ENCODE results near the gene ATE1. TPM values are rescaled to one million over a fixed set of nuclear protein-coding genes. Genes with fewer than 3 reads are reported as not detected.

The ATE1 gene
- total RNA-seq, 1 experiment from 2014 or later, result 40.4 TPM

DNA sequence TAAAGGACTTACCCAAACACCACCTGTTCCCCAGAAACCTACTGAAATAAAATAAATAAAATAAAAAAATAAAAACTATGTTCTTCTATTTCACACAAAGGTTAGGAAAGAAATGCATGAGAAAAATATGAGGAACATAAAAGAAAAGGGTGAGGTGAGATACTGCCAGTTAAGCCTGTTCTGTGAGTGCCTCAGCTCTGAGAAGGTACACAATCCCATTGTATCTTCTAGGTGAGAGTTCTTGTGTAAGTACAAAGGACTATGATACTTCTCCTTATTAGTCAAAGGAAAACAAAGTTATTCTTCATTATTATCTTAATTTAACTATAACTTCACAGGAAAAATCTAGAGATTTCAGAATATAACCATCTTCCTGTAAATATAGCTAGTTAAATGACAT is 86.0 kb downstream of the ATE1 start:
- no peaks in the 10 kb centered on the region for H3K27me3 Mint-ChIP-seq (ENCODE audit: insufficient read depth, unreplicated experiment)
- TF ChIP-seq, protein P1, sequence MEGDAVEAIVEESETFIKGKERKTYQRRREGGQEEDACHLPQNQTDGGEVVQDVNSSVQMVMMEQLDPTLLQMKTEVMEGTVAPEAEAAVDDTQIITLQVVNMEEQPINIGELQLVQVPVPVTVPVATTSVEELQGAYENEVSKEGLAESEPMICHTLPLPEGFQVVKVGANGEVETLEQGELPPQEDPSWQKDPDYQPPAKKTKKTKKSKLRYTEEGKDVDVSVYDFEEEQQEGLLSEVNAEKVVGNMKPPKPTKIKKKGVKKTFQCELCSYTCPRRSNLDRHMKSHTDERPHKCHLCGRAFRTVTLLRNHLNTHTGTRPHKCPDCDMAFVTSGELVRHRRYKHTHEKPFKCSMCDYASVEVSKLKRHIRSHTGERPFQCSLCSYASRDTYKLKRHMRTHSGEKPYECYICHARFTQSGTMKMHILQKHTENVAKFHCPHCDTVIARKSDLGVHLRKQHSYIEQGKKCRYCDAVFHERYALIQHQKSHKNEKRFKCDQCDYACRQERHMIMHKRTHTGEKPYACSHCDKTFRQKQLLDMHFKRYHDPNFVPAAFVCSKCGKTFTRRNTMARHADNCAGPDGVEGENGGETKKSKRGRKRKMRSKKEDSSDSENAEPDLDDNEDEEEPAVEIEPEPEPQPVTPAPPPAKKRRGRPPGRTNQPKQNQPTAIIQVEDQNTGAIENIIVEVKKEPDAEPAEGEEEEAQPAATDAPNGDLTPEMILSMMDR (IDR thresholded peaks at IDR 0.05; ENCODE audit: unreplicated experiment), result no peak
- CTCF ChIA-PET, result interaction anchor here (0.6 to 2.6 kb wide), 2 partner anchors 18 to 902 kb away, joined by 3 to 13 read pairs; no protein-coding TSS in a partner anchor
- intact Hi-C loops (cut with micrococcal nuclease), result no loop called here
- no TSS peak for BruUV-seq (replicated peaks)
- H3K36me3 Mint-ChIP-seq (ENCODE audit: insufficient read depth, unreplicated experiment), result peaks cover 6% of the 10 kb centered on the region
- DNase-seq (ENCODE audit: unreplicated experiment), result no peak
- no peaks in the 10 kb centered on the region for H3K4me1 Mint-ChIP-seq (ENCODE audit: insufficient read depth, unreplicated experiment)
- no peak overlapping the region for H3K27ac Mint-ChIP-seq (ENCODE audit: low read depth, unreplicated experiment)
- H3K4me3 Mint-ChIP-seq (ENCODE audit: unreplicated experiment), result no peak overlapping the region
- no peaks in the 10 kb centered on the region for H3K9me3 Mint-ChIP-seq (ENCODE audit: unreplicated experiment)
- POLR2A ChIA-PET, result interaction anchor here (1.1 kb wide), 1 partner anchor 23 kb away, joined by 3 read pairs; no protein-coding TSS in a partner anchor

- intact Hi-C loops (cut with micrococcal nuclease), result no loop called here
- no TSS peak for BruUV-seq (replicated peaks)
- ChIA-PET CTCF (no interaction called here), POLR2A (no interaction called here)
- TF ChIP-seq, protein P1 (IDR thresholded peaks at IDR 0.05; ENCODE audit: unreplicated experiment), result no peak
- Mint-ChIP-seq H3K9me3 (ENCODE audit: unreplicated experiment) (no peaks in the 10 kb centered on the region), H3K27ac (ENCODE audit: low read depth, unreplicated experiment) (no peak overlapping the region), H3K4me3 (ENCODE audit: unreplicated experiment) (no peak overlapping the region), H3K27me3 (ENCODE audit: insufficient read depth, unreplicated experiment) (no peaks in the 10 kb centered on the region), H3K4me1 (ENCODE audit: insufficient read depth, unreplicated experiment) (no peaks in the 10 kb centered on the region), H3K36me3 (ENCODE audit: insufficient read depth, unreplicated experiment) (peaks cover 9% of the 10 kb centered on the region)
- DNase-seq (ENCODE audit: unreplicated experiment), result no peak
Observed at GRCh38 chr10:121838931-121839330, 88.9 kb downstream of the ATE1 start.

GRCh38 chr10:121838149-121838548 is 89.7 kb downstream of the ATE1 start:
- ChIA-PET POLR2A (no interaction called here), CTCF (no interaction called here)
- H3K27me3 Mint-ChIP-seq (ENCODE audit: insufficient read depth, unreplicated experiment), result no peaks in the 10 kb centered on the region
- TF ChIP-seq, protein P1 (IDR thresholded peaks at IDR 0.05; ENCODE audit: unreplicated experiment), result no peak
- no peak overlapping the region for H3K27ac Mint-ChIP-seq (ENCODE audit: low read depth, unreplicated experiment)
- no TSS peak for BruUV-seq (replicated peaks)
- no peak overlapping the region for H3K4me3 Mint-ChIP-seq (ENCODE audit: unreplicated experiment)
- intact Hi-C loops (cut with micrococcal nuclease), result no loop called here
- no peaks in the 10 kb centered on the region for H3K4me1 Mint-ChIP-seq (ENCODE audit: insufficient read depth, unreplicated experiment)
- H3K9me3 Mint-ChIP-seq (ENCODE audit: unreplicated experiment), result no peaks in the 10 kb centered on the region
- peaks cover 14% of the 10 kb centered on the region for H3K36me3 Mint-ChIP-seq (ENCODE audit: insufficient read depth, unreplicated experiment)
- no peak for DNase-seq (ENCODE audit: unreplicated experiment)

- no peak for DNase-seq (ENCODE audit: unreplicated experiment)
- Mint-ChIP-seq H3K27ac (ENCODE audit: low read depth, unreplicated experiment) (no peak overlapping the region), H3K4me3 (ENCODE audit: unreplicated experiment) (no peak overlapping the region), H3K4me1 (ENCODE audit: insufficient read depth, unreplicated experiment) (no peaks in the 10 kb centered on the region), H3K27me3 (ENCODE audit: insufficient read depth, unreplicated experiment) (no peaks in the 10 kb centered on the region), H3K9me3 (ENCODE audit: unreplicated experiment) (no peaks in the 10 kb centered on the region), H3K36me3 (ENCODE audit: insufficient read depth, unreplicated experiment) (peaks cover 17% of the 10 kb centered on the region)
- no TSS peak for BruUV-seq (replicated peaks)
- CTCF ChIA-PET, result interaction anchor here (0.5 to 1.5 kb wide), 4 partner anchors 8 to 95 kb away, joined by 3 read pairs; no protein-coding TSS in a partner anchor
- TF ChIP-seq, protein P1 (IDR thresholded peaks at IDR 0.05; ENCODE audit: unreplicated experiment), result no peak
- POLR2A ChIA-PET, result interaction anchor here (0.8 kb wide), 1 partner anchor 58 kb away, joined by 3 read pairs; no protein-coding TSS in a partner anchor
- intact Hi-C loops (cut with micrococcal nuclease), result no loop called here
Observed at GRCh38 chr10:121836171-121836570, 91.7 kb downstream of the ATE1 start.
